ENCODE data around the gene B4GAT1.

DNA sequence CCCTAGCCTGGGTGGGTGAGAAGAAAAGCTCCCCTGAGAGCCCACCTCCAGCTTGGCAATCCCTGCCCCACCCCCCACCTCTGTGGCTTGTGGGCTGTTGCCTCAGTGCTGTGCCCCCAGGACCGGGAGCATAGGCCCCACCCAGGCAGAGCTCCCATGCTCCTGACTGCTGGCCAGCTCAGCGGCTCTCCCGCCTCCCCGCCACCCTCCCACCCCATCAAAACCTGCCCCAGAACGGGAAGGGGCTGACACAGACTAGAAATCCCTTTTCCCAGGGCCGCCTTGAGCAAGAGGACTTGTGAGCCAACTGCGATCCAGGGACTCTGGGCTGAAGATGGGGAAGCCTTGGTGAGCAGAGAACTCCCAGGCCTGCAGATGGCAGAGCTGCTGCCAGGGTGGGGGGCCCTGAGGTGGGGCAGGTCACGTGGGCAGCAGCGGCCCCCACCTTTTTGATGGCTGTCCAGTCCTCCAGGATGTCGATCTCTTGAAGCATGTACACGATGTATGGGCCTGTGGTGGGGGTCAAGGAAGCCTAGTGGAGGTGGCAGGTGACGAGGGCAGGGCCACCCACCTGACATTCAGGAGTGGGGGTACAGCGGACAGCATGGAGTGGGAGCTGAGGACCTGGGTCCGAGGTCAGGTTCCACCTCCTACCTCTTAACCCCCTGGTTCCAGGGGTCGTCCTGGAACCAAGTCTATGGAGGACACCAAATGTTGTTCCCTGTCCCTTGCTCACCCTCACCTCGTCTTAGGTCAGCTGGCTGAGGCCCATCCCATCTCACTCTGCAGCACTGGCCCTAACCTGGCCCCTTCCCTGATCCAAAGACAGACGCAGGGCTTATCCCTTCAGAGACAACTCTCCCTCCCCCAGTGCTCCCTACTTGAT lies 8.9 kb downstream of the B4GAT1 start:
- TF ChIP-seq RAD21 (IDR thresholded peaks at IDR 0.05), result no peak
- TF ChIP-seq, protein P1, sequence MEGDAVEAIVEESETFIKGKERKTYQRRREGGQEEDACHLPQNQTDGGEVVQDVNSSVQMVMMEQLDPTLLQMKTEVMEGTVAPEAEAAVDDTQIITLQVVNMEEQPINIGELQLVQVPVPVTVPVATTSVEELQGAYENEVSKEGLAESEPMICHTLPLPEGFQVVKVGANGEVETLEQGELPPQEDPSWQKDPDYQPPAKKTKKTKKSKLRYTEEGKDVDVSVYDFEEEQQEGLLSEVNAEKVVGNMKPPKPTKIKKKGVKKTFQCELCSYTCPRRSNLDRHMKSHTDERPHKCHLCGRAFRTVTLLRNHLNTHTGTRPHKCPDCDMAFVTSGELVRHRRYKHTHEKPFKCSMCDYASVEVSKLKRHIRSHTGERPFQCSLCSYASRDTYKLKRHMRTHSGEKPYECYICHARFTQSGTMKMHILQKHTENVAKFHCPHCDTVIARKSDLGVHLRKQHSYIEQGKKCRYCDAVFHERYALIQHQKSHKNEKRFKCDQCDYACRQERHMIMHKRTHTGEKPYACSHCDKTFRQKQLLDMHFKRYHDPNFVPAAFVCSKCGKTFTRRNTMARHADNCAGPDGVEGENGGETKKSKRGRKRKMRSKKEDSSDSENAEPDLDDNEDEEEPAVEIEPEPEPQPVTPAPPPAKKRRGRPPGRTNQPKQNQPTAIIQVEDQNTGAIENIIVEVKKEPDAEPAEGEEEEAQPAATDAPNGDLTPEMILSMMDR (IDR thresholded peaks at IDR 0.05; ENCODE audit: low read depth, low read length, missing input control), result no peak
- no peak for TF ChIP-seq YY1 (IDR thresholded peaks at IDR 0.05)
- TF ChIP-seq, protein P2, sequence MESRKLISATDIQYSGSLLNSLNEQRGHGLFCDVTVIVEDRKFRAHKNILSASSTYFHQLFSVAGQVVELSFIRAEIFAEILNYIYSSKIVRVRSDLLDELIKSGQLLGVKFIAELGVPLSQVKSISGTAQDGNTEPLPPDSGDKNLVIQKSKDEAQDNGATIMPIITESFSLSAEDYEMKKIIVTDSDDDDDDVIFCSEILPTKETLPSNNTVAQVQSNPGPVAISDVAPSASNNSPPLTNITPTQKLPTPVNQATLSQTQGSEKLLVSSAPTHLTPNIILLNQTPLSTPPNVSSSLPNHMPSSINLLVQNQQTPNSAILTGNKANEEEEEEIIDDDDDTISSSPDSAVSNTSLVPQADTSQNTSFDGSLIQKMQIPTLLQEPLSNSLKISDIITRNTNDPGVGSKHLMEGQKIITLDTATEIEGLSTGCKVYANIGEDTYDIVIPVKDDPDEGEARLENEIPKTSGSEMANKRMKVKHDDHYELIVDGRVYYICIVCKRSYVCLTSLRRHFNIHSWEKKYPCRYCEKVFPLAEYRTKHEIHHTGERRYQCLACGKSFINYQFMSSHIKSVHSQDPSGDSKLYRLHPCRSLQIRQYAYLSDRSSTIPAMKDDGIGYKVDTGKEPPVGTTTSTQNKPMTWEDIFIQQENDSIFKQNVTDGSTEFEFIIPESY (IDR thresholded peaks at IDR 0.05), result no peak
- TF ChIP-seq FOXA2 (IDR thresholded peaks at IDR 0.05), result no peak
- TF ChIP-seq, protein P3, sequence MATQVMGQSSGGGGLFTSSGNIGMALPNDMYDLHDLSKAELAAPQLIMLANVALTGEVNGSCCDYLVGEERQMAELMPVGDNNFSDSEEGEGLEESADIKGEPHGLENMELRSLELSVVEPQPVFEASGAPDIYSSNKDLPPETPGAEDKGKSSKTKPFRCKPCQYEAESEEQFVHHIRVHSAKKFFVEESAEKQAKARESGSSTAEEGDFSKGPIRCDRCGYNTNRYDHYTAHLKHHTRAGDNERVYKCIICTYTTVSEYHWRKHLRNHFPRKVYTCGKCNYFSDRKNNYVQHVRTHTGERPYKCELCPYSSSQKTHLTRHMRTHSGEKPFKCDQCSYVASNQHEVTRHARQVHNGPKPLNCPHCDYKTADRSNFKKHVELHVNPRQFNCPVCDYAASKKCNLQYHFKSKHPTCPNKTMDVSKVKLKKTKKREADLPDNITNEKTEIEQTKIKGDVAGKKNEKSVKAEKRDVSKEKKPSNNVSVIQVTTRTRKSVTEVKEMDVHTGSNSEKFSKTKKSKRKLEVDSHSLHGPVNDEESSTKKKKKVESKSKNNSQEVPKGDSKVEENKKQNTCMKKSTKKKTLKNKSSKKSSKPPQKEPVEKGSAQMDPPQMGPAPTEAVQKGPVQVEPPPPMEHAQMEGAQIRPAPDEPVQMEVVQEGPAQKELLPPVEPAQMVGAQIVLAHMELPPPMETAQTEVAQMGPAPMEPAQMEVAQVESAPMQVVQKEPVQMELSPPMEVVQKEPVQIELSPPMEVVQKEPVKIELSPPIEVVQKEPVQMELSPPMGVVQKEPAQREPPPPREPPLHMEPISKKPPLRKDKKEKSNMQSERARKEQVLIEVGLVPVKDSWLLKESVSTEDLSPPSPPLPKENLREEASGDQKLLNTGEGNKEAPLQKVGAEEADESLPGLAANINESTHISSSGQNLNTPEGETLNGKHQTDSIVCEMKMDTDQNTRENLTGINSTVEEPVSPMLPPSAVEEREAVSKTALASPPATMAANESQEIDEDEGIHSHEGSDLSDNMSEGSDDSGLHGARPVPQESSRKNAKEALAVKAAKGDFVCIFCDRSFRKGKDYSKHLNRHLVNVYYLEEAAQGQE (IDR thresholded peaks at IDR 0.05), result no peak
- no peak for TF ChIP-seq RXRA (IDR thresholded peaks at IDR 0.05)
- TF ChIP-seq SP1 (IDR thresholded peaks at IDR 0.05), result no peak
- TF ChIP-seq, protein P4, sequence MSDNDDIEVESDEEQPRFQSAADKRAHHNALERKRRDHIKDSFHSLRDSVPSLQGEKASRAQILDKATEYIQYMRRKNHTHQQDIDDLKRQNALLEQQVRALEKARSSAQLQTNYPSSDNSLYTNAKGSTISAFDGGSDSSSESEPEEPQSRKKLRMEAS (IDR thresholded peaks at IDR 0.05), result no peak
- TF ChIP-seq FOXA1 (IDR thresholded peaks at IDR 0.05), result no peak
- TF ChIP-seq EGR1 (IDR thresholded peaks at IDR 0.05; ENCODE audit: low read depth in 2 of 2), result no peak
- no peak for TF ChIP-seq JUND (IDR thresholded peaks at IDR 0.05)
- TF ChIP-seq, protein P5, sequence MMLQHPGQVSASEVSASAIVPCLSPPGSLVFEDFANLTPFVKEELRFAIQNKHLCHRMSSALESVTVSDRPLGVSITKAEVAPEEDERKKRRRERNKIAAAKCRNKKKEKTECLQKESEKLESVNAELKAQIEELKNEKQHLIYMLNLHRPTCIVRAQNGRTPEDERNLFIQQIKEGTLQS (IDR thresholded peaks at IDR 0.05), result no peak
- TF ChIP-seq NR2F2 (IDR thresholded peaks at IDR 0.05), result no peak

Measured in liver (tissue), 3 donors.